GM23248 (cell line): ENCODE measurements around the gene PARVB.

ENCODE experiments used
- EZH2 ChIP-seq: fragments of 200-600 bp; sonication (generic); IDR thresholded peaks from 2 replicates; pipeline ENCODE4 v1.6.1; 2018; ENCODE audit warnings: antibody characterized with exemption, mild to moderate bottlenecking; ENCODE audit not compliant: insufficient read depth, poor library complexity, severe bottlenecking
- EZH2phosphoT487 ChIP-seq: fragments of 200-600 bp; sonication (generic); IDR thresholded peaks from 2 replicates; pipeline ENCODE4 v1.6.1; 2018; ENCODE audit warnings: antibody characterized with exemption, moderate library complexity, mild to moderate bottlenecking, low read depth; ENCODE audit not compliant: insufficient read depth

- no peak for TF ChIP-seq EZH2
- no peak for TF ChIP-seq EZH2phosphoT487
These were observed 31.7 kb upstream of the PARVB start for GRCh38 chr22:43992331-43992821.
